Activated CD4-positive, alpha-beta T cell treated with anti-CD3 and anti-CD28 coated beads, Interleukin-2, amount 50 U/mL, for 16 hours (primary cell): Measurements from ENCODE around the gene IL20.
A peak's percentile ranks its signal among the peaks of the same experiment; 100 is the strongest.

ENCODE experiments used
- DNase-seq: peaks from one replicate; pipeline ENCODE4 v3.0.0-alpha.2; 2020

Gene IL20

DNA sequence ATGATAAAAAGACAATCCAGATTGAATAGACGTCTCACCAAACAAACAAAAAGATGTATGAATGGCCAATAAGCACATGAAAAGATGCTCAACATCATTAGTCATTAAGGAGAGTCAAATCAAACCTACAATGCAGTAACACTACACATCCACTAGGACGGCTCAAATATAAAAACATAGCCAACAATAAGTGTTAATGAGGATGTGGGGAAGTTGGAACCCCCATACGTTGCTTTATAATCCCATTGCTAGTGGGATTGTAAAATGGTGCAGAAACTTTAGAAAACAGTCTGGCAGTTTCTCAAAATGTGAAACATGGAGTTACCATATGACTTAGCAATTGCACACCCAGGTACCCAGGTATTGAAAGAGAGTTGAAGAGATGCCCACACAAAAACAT lies 17.1 kb downstream of the IL20 start:
- no peak for DNase-seq

DNA sequence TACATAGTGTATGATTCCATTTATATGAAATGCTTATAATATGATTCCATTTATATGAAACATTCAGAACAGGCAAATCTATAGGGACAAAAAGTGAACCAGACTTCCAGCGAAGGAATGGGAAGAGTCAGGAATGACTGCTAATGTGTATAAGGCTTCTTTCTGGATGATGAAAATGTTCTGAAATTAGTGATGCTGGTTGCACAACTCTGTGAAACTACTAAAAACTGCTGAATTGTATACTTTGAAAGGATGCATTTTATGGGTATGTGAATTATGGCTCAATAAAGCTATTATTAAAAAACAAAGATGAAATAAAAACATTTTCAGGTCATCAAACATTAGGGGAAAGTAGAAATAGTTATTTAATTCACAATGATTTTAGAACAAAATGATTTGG lies 17.7 kb downstream of the IL20 start:
- DNase-seq, result no peak

DNA sequence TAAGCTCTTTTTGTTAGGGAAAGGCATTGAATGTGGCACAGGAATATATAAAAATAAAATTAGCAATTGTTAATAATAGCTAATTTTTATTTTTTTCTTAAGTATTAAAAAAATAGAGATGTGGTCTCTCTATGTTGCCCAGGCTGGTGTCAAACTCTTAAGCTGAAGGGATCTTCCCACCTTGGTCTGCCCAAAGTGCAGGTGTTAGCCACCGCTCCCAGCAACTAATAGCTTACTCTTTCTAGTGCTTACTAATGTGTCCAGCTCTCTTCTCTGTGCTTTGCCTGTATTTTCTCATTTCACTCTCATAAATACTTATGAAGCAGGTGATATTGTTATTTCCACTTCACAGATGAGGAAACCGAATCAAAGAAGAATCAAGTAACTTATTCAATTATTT lies 18.5 kb downstream of the IL20 start:
- DNase-seq, result no peak

- DNase-seq, result no peak
Observed at GRCh38 chr1:206885341-206886060, 20.1 kb downstream of the IL20 start.

DNA sequence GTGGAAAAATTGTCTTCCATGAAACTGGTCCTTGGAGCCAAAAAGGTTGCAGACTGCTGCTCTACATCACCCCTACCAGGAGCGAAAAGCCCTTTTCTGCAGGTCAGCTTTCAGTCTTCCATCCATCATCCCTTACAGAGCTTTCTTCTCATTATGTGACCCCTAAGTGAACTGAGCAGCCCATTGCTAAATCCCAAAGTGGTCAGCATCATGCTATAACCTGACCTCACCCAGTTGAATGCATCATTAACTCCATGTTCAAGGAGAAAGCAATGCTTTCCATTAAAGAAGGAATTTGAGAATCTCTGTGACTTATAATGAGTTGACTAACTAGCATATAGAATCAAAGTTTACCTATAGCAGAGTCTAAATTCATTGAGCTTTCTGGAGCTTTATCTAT lies 21.4 kb downstream of the IL20 start:
- DNase-seq, result no peak

- DNase-seq, result no peak
Observed at GRCh38 chr1:206887701-206888100, 22.3 kb downstream of the IL20 start.

GRCh38 chr1:206890125-206891060 lies 25.0 kb downstream of the IL20 start:
- no peak for DNase-seq

- no peak for DNase-seq
Observed at GRCh38 chr1:206891412-206891811, 26.0 kb downstream of the IL20 start.

DNA sequence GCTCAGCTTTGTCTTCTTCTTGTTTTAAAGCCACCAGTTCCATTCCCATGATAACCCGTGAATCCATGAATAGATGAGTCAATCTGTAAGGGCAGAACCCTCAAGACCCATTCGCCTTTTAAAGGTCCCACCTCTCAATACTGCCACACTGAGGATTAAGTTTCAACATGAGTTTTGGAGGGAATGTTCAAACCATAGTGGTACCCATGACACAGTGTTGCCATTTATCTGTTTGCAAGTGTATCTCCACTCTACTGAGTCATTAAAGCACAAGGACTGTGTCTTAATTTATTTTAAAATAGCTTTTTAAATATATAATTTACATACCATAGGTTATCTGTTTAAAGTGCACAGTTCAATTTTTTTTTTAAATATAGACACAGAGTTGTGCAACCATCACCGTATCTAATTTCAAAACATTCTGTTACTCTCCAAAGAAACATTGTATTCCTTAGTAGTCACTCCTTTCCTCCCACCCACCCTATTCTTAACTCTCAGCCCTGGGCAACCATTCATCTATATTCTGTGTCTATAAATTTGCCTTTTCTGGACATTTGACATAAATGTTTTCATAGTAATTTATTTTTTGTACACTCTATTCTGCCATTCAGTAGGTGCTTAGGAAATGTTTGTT lies 27.0 kb downstream of the IL20 start:
- DNase-seq, result no peak

GRCh38 chr1:206893380-206893779 lies 28.0 kb downstream of the IL20 start:
- no peak for DNase-seq

DNA sequence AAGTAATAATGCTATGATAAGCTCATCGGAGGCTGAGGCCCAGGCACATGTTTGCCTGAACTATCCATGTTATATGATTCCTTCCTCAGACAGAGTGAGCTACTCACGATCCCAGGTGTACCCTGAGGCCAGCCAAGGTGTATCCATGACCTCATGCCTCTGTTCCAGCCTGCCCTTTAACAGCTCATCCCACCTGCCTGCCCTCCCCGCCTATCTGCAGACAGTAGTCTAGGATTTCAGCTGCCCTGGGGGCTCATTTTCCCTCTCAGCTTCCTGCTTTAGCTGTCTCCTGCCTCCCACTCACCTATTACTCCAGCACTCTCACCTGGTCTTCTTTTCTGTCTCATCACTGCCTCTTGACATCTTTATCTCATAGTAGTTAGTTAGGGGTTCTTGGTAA lies 29.9 kb downstream of the IL20 start:
- no peak for DNase-seq

DNA sequence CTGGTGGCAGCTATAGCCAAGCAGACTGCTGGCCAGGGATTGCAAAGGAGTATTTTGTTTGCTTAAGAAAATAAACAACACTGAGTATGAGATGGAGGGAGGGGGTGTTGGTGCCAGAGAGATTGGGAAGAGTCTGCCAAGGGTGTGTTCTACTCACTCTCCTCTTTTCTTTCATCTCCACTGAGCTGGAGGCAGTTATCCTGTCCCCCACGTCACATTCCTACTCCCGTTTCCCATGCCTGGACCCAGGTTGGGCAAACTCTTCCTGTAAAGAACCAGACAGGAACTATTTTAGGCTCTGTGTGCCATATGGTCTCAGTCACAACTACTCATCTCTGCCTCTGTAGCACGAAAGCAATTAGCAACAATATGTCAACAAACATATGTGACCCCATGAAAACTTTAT lies 30.4 kb downstream of the IL20 start:
- no peak for DNase-seq

- DNase-seq, result no peak
Observed at GRCh38 chr1:206896261-206896660, 30.8 kb downstream of the IL20 start.

- peak; percentile 40 for DNase-seq
Observed at GRCh38 chr1:206897175-206897574, 31.8 kb downstream of the IL20 start, which contains the start of gene IL24. Gene IL24 (plus strand): TSS chr1:206897443. CDS start chr1:206897833, 390 bp downstream.

- no peak for DNase-seq
Observed at GRCh38 chr1:206898089-206898914, 32.9 kb downstream of the IL20 start.

GRCh38 chr1:206898915-206899431 lies 33.5 kb downstream of the IL20 start:
- DNase-seq, result no peak

DNA sequence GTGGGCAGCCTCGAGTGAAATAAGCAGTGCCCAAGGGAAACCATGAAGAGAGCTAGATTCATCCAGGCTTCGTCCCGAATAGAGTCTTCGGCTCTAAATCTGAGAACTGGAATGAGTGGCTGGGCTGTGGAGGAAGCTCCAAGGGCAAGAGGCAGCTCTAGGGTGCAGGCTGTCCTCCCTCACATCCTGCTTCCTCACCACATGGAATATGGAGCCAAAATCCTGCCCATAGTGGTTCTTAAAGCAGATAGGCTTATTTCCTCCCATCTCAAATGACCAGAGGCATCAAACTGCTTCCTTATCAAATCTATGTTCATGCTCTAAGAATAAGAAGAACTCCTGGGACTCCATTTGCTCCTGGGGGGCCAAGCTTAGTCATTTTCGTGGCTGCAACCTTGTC lies 34.3 kb downstream of the IL20 start:
- no peak for DNase-seq

DNA sequence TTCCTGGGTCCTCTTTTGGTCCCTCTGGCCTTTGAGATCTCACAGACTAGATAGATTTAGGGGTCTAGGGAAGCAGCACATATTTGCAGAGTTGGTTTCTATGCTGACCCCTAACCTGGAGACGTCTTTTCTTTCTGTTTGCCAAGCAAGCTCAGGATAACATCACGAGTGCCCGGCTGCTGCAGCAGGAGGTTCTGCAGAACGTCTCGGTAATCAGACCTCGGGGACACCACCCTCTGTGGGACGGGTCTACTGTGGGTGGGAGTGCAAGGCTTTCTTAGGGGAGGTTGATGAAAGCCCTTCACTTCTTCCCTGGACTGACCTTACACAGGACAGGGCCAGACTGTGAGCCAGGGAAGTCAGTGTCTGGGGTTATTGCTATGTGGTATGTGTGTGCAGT lies 34.7 kb downstream of the IL20 start:
- DNase-seq, result no peak

DNA sequence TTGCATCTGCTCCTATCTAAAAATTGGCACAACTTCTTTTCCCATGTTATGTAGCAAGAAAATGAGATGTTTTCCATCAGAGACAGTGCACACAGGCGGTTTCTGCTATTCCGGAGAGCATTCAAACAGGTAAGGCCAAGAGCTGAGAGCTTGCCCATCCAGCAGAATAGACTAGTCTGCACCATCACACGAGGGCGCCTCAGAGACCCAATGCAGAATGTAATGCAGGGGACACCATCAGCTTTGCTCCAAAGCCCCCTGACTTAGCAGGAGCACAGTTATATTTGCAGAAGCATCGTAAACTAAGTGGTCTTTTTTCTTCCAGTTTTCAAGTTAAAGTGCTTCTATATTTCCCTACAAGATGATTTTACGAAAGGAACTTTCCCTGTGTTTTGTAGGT lies 36.5 kb downstream of the IL20 start:
- no peak for DNase-seq

- no peak for DNase-seq
Observed at GRCh38 chr1:206902702-206903101, 37.3 kb downstream of the IL20 start.

- no peak for DNase-seq
Observed at GRCh38 chr1:206903687-206904086, 38.3 kb downstream of the IL20 start.

DNA sequence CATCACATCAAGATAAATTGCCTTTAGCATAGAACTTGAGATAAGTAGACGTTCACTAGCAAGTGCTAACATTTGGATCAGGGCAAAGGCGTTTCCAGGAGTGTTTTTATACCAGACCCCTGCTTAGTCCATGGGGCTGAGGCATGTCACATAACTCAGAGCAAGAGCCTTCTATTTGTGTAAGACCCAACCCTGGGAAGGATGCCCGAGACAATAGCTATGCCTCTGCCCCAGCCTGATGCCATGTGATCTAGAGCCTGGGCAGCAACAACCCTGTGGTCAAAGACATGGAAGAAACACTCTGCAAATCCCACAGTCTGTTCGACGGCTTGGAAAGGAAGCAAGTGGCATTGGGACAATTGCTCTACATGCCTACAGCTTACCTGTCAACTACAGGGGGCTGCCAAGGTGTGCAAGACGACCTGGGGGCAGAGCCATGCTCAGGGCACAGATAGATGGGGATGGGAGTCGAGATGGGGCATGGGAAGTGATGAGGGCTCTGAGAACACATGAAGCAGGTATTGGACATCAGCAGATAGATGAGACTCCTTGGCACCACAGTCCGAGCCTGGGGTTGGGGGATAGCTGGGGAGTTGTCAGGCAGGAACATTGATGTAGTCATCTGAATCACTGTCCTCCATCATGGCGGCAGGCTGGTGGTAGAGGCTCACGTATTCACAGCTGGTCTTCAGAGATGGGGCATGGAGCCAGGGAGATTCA lies 39.2 kb downstream of the IL20 start:
- DNase-seq, result no peak
